Measurements from ENCODE around the gene FAM107B.

DNA sequence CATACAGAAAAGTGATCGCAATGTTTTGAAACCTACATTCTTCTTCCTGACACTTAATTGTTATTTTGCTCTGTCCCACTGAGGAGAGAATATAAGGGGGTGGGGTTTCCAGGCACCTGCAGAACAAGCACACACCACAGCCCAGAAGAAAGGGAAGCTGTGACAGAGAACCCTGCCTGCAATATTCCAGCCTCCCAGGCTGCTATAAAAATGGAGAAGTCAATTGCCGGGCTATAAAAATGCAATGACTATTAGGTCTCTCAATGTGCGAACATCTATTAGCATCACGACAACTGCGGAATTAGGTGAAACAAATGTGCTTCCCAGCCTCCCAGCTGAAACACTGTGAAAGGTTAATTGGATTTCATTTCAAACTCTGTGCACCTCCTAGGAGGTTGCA is 298.7 kb downstream of the FAM107B start:
- TF ChIP-seq EZH2 (IDR thresholded peaks at IDR 0.05; ENCODE audit: insufficient read depth, poor library complexity, severe bottlenecking) (no peak), EZH2phosphoT487 (IDR thresholded peaks at IDR 0.05; ENCODE audit: insufficient read depth, low read depth) (no peak)

Measured in GM23248 (cell line).